Panc1 (cell line): ENCODE data around the gene JAZF1. TPM values are rescaled to one million over a fixed set of nuclear protein-coding genes. Genes with fewer than 3 reads are reported as not detected.

Experiments used
- ATAC-seq: fragments of 200-7000 bp; cut with Tn5 transposase; 2 replicates; pipeline ENCODE4 v1.9.1; 2020; ENCODE audit warnings: mild to moderate bottlenecking, moderate library complexity
- BruUV-seq: library from RNA; stranded (reverse); fragments of 400-500 nt; replicated peaks from 2 replicates; lab custom pipeline; 2021; lab: Mats Ljungman, UMichigan
- CTCF ChIA-PET: fragments of 300-600 bp; sonication (Branson Sonifier 250); formaldehyde crosslinking; loops from one replicate; lab custom pipeline; 2022; ENCODE audit warnings: antibody characterized with exemption; lab: Charles Lee
- POLR2A ChIA-PET: fragments of 300-600 bp; sonication (Branson Sonifier 250); formaldehyde crosslinking; loops from one replicate; lab custom pipeline; 2022; ENCODE audit warnings: antibody characterized with exemption; lab: Charles Lee
- DNase-seq: peaks from one replicate; pipeline ENCODE4 v3.0.0-alpha.2; 2010; ENCODE audit warnings: low read depth, low spot score
- H3K27ac ChIP-seq: 2 replicates; pipeline ENCODE4 v1.5.1; 2011; ENCODE audit warnings: mild to moderate bottlenecking, low read length, inconsistent platforms
- H3K27me3 ChIP-seq: fragments of 200-500 bp; sonication (Bioruptor generic); 2 replicates; pipeline ENCODE4 v1.6.0; 2014; ENCODE audit warnings: low read length, inconsistent platforms; ENCODE audit not compliant: control insufficient read depth, insufficient read depth
- H3K36me3 ChIP-seq: fragments of 200-500 bp; sonication (Bioruptor generic); 2 replicates; pipeline ENCODE4 v1.5.1; 2014; ENCODE audit warnings: inconsistent platforms, mild to moderate bottlenecking, low read length, moderate library complexity; ENCODE audit not compliant: control insufficient read depth, insufficient read depth
- H3K4me1 ChIP-seq: 2 replicates; pipeline ENCODE4 v1.5.1; 2011; ENCODE audit warnings: inconsistent platforms, mild to moderate bottlenecking, low read length, moderate library complexity; ENCODE audit not compliant: control insufficient read depth, insufficient read depth
- H3K4me3 ChIP-seq, 2 experiments: 2 replicates each; pipeline ENCODE4 v1.5.1; 2011 to 2012; ENCODE audit warnings: low read depth in 2 of 2, low read length in 2 of 2, mild to moderate bottlenecking in 2 of 2, inconsistent platforms in 1 of 2, moderate library complexity in 1 of 2
- H3K9me3 ChIP-seq: fragments of 200-500 bp; sonication (Bioruptor generic); 2 replicates; pipeline ENCODE4 v1.5.1; 2014; ENCODE audit warnings: low read depth, mild to moderate bottlenecking, inconsistent platforms, low read length, moderate library complexity; ENCODE audit not compliant: control insufficient read depth, insufficient read depth
- CTCF ChIP-seq: fragments of 450-650 bp; IDR thresholded peaks from 2 replicates; pipeline ENCODE4 v1.5.1; 2017; ENCODE audit warnings: mild to moderate bottlenecking
- POLR2AphosphoS5 ChIP-seq: IDR thresholded peaks from 2 replicates; pipeline ENCODE4 v1.6.1; 2012; ENCODE audit warnings: mild to moderate bottlenecking, low read depth, low read length, moderate library complexity
- REST ChIP-seq, 2 experiments: IDR thresholded peaks; 2 replicates each; pipeline ENCODE4 v1.6.1; 2011 to 2012; ENCODE audit warnings: low read depth in 2 of 2, control low read depth in 1 of 2, low read length in 1 of 2, mild to moderate bottlenecking in 1 of 2, moderate library complexity in 1 of 2; ENCODE audit not compliant: insufficient read depth in 1 of 2
- SIN3A ChIP-seq: IDR thresholded peaks from 2 replicates; pipeline ENCODE4 v1.6.1; 2012; ENCODE audit warnings: low read depth, mild to moderate bottlenecking, low read length, moderate library complexity, borderline replicate concordance; ENCODE audit not compliant: insufficient read depth
- TCF7L2 ChIP-seq: IDR thresholded peaks from 2 replicates; pipeline ENCODE4 v1.6.1; 2011; ENCODE audit warnings: mild to moderate bottlenecking, low read depth, low read length, inconsistent platforms
- in situ Hi-C: cut with HindIII; loops from 2 replicates; pipeline ENCODE4 v1.10.0; 2016; ENCODE audit warnings: low sequenced_read_pairs, low pct_unique_long_range_greater_than_20kb
- intact Hi-C: fragments of 100-400 bp; cut with micrococcal nuclease; formaldehyde crosslinking; loops from one replicate; pipeline ENCODE4 v1.10.0; 2022; ENCODE audit not compliant: unreplicated experiment
- total RNA-seq: library from RNA; stranded (reverse); gene quantifications from one replicate; pipeline ENCODE4 v1.2.1, GENCODE V29; 2021; ENCODE audit not compliant: unreplicated experiment

Gene JAZF1
- total RNA-seq, 1 experiment from 2014 or later, result 8.8 TPM

- no peak for ATAC-seq
- CTCF ChIA-PET, result no interaction called here
- H3K4me1 ChIP-seq, result no peaks in the 10 kb centered on the region
- no peaks in the 10 kb centered on the region for H3K9me3 ChIP-seq
- no peak for TF ChIP-seq SIN3A
- TF ChIP-seq CTCF, result no peak
- TF ChIP-seq REST (IDR thresholded peaks at IDR 0.05; ENCODE audit: insufficient read depth in 1 of 2, low read depth in 2 of 2, low read length in 1 of 2), result no peak
- no peak for TF ChIP-seq TCF7L2
- no peak for TF ChIP-seq POLR2AphosphoS5
- in situ Hi-C loops (no loop called here), intact Hi-C loops (no loop called here)
- no peaks in the 10 kb centered on the region for H3K27me3 ChIP-seq
- DNase-seq, result no peak
- no peaks in the 10 kb centered on the region for H3K36me3 ChIP-seq
- POLR2A ChIA-PET, result no interaction called here
- no peak overlapping the region for H3K27ac ChIP-seq
- no peak overlapping the region for H3K4me3 ChIP-seq
- BruUV-seq, result no TSS peak
Observed at GRCh38 chr7:27969346-27969745, 211.2 kb downstream of the JAZF1 start.

GRCh38 chr7:27967639-27968038, 213.0 kb downstream of the JAZF1 start:
- no peak overlapping the region for H3K27ac ChIP-seq
- BruUV-seq, result no TSS peak
- in situ Hi-C loops (no loop called here), intact Hi-C loops (no loop called here)
- H3K27me3 ChIP-seq, result no peaks in the 10 kb centered on the region
- DNase-seq, result no peak
- H3K36me3 ChIP-seq, result no peaks in the 10 kb centered on the region
- POLR2A ChIA-PET, result no interaction called here
- no peaks in the 10 kb centered on the region for H3K4me1 ChIP-seq
- no peak for ATAC-seq
- CTCF ChIA-PET, result no interaction called here
- TF ChIP-seq TCF7L2, result no peak
- TF ChIP-seq SIN3A, result no peak
- H3K4me3 ChIP-seq, result no peak overlapping the region
- H3K9me3 ChIP-seq, result no peaks in the 10 kb centered on the region

- no peaks in the 10 kb centered on the region for H3K4me1 ChIP-seq
- intact Hi-C loops, result no loop called here
- DNase-seq, result no peak
- H3K27ac ChIP-seq, result no peak overlapping the region
- TF ChIP-seq REST (IDR thresholded peaks at IDR 0.05; ENCODE audit: insufficient read depth in 1 of 2, low read depth in 2 of 2, low read length in 1 of 2), result no peak
- ChIA-PET POLR2A (no interaction called here), CTCF (no interaction called here)
- H3K27me3 ChIP-seq, result no peaks in the 10 kb centered on the region
- ATAC-seq, result no peak
- no TSS peak for BruUV-seq
- no peaks in the 10 kb centered on the region for H3K9me3 ChIP-seq
- no peaks in the 10 kb centered on the region for H3K36me3 ChIP-seq
- in situ Hi-C loops, result no loop called here
- H3K4me3 ChIP-seq, result no peak overlapping the region
Observed at GRCh38 chr7:27966219-27966780, 214.3 kb downstream of the JAZF1 start.
